ENCODE data around the gene XRN2.
"Not testable (repeated sequence)": the region's sequence is repeated elsewhere in the genome, so short reads cannot be mapped to it uniquely, and the experiment has no call there.

The XRN2 gene

GRCh38 chr20:21342656-21343345 is 39.7 kb downstream of the XRN2 start:
- no peak for DNase-seq (ENCODE audit: low read depth in 2 of 3, low spot score in 1 of 3)

GRCh38 chr20:21344206-21344900 is 41.2 kb downstream of the XRN2 start:
- DNase-seq (ENCODE audit: low read depth in 2 of 3, low spot score in 1 of 3), result no peak

- no peak for DNase-seq (ENCODE audit: low read depth in 2 of 3, low spot score in 1 of 3)
Observed at GRCh38 chr20:21344961-21345360, 41.8 kb downstream of the XRN2 start.

- DNase-seq (ENCODE audit: low read depth in 2 of 3, low spot score in 1 of 3), result no peak
Observed at GRCh38 chr20:21352703-21353102, 49.6 kb downstream of the XRN2 start.

GRCh38 chr20:21353236-21353635 is 50.1 kb downstream of the XRN2 start:
- no peak for DNase-seq (ENCODE audit: low read depth in 2 of 3, low spot score in 1 of 3)

GRCh38 chr20:21355981-21356380 is 52.9 kb downstream of the XRN2 start:
- DNase-seq (ENCODE audit: low read depth in 2 of 3, low spot score in 1 of 3), result no peak

GRCh38 chr20:21356386-21356785 is 53.3 kb downstream of the XRN2 start:
- no peak for DNase-seq (ENCODE audit: low read depth in 2 of 3, low spot score in 1 of 3)

- DNase-seq (ENCODE audit: low read depth in 2 of 3, low spot score in 1 of 3), result no peak
Observed at GRCh38 chr20:21357844-21358243, 54.7 kb downstream of the XRN2 start.

- DNase-seq (ENCODE audit: low read depth in 2 of 3, low spot score in 1 of 3), result no peak
Observed at GRCh38 chr20:21358737-21359136, 55.6 kb downstream of the XRN2 start.

GRCh38 chr20:21360705-21361104 is 57.6 kb downstream of the XRN2 start:
- DNase-seq (ENCODE audit: low read depth in 2 of 3, low spot score in 1 of 3), result no peak

- no peak for DNase-seq (ENCODE audit: low read depth in 2 of 3, low spot score in 1 of 3)
Observed at GRCh38 chr20:21361266-21361665, 58.1 kb downstream of the XRN2 start.

GRCh38 chr20:21364413-21364812 is 61.3 kb downstream of the XRN2 start:
- DNase-seq (ENCODE audit: low read depth in 2 of 3, low spot score in 1 of 3), result no peak

- DNase-seq (ENCODE audit: low read depth in 2 of 3, low spot score in 1 of 3), result no peak
Observed at GRCh38 chr20:21365771-21366170, 62.6 kb downstream of the XRN2 start.

GRCh38 chr20:21366273-21366672 is 63.1 kb downstream of the XRN2 start:
- not testable (repeated sequence) for DNase-seq (ENCODE audit: low read depth in 2 of 3, low spot score in 1 of 3)

- no peak for DNase-seq (ENCODE audit: low read depth in 2 of 3, low spot score in 1 of 3)
Observed at GRCh38 chr20:21368791-21369190, 65.7 kb downstream of the XRN2 start.

GRCh38 chr20:21371193-21371592 is 68.1 kb downstream of the XRN2 start:
- DNase-seq (ENCODE audit: low read depth in 2 of 3, low spot score in 1 of 3), result no peak

GRCh38 chr20:21372016-21372415 is 68.9 kb downstream of the XRN2 start:
- no peak for DNase-seq (ENCODE audit: low read depth in 2 of 3, low spot score in 1 of 3)

GRCh38 chr20:21373436-21373835 is 70.3 kb downstream of the XRN2 start:
- DNase-seq (ENCODE audit: low read depth in 2 of 3, low spot score in 1 of 3), result no peak

- no peak for DNase-seq (ENCODE audit: low read depth in 2 of 3, low spot score in 1 of 3)
Observed at GRCh38 chr20:21376626-21377025, 73.5 kb downstream of the XRN2 start.

- DNase-seq (ENCODE audit: low read depth in 2 of 3, low spot score in 1 of 3), result no peak
Observed at GRCh38 chr20:21377701-21378100, 74.6 kb downstream of the XRN2 start.

GRCh38 chr20:21378259-21378658 is 75.1 kb downstream of the XRN2 start:
- no peak for DNase-seq (ENCODE audit: low read depth in 2 of 3, low spot score in 1 of 3)

GRCh38 chr20:21380711-21381110 is 77.6 kb downstream of the XRN2 start:
- DNase-seq (ENCODE audit: low read depth in 2 of 3, low spot score in 1 of 3), result no peak

- no peak for DNase-seq (ENCODE audit: low read depth in 2 of 3, low spot score in 1 of 3)
Observed at GRCh38 chr20:21381619-21382018, 78.5 kb downstream of the XRN2 start.

Measured in stimulated activated CD4-positive, alpha-beta T cell treated with anti-CD3 and anti-CD28 coated beads, Interleukin-12 subunit alpha, Interleukin-12 subunit beta, amount 100 ng/mL, for 48 hours (primary cell).